NCI-H2196 (cell line): ENCODE results near the gene TBC1D25.
A peak's percentile ranks its signal among the peaks of the same experiment; 100 is the strongest.

ENCODE experiments used
- DNase-seq: peaks from one replicate; lab custom pipeline; 2025; ENCODE audit not compliant: unreplicated experiment; lab: John Stamatoyannopoulos, UW

Gene TBC1D25

DNA sequence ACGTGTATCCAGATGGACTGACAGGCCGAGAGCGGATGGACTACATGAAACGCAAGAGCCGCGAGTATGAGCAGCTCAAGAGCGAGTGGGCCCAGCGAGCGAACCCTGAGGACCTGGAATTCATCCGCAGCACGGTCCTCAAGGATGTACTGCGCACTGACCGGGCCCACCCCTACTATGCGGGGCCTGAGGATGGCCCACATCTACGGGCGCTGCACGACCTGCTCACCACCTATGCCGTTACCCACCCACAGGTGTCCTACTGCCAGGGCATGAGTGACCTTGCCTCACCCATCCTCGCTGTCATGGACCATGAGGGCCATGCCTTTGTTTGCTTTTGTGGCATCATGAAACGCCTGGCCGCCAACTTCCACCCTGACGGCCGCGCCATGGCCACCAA is 20.1 kb downstream of the TBC1D25 start:
- DNase-seq = no peak

DNA sequence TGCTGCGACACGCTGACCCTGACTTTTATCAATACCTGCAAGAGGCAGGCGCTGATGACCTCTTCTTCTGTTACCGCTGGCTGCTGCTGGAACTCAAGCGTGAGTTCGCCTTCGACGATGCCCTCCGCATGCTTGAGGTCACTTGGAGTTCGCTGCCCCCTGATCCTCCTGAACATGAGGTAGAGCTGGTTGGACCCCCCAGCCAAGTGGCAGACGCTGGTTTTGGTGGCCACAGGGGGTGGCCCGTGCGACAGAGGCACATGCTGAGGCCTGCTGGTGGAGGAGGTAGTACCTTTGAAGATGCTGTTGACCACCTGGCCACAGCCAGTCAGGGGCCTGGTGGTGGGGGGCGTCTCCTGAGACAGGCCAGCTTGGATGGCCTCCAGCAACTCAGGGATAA is 20.5 kb downstream of the TBC1D25 start:
- no peak for DNase-seq

DNA sequence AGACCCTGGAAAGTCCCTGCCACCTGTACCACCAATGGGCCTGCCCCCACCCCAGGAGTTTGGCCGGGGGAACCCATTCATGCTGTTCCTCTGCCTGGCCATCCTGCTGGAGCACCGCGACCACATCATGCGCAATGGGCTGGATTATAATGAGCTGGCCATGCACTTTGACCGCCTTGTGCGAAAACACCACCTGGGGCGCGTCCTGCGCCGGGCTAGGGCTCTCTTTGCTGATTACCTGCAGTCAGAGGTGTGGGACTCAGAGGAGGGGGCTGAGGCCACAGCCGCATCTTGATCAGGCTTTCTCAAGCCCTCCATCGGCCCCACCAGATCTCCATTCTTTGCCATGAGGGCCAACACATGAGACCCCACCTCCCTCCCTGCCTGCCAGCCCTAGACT is 21.2 kb downstream of the TBC1D25 start:
- no peak for DNase-seq

DNA sequence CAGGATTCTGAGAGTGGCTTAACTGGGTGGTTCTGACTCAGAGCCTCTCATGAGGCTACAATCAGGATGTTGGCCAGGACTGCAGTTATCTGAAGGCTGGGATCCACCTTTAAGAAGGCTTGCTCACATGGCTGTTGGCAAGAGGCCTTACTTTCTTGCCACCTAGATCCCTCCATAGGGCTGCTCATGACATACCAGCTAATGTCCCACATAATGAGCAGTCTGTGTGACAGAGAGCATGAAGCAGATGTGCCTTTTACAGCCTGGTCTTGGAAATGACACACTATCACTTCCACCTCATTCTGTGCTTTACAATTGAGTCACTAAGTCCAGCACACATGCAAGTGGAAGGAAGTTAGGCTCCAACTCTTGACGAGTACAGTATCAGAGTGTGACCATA is 30.4 kb downstream of the TBC1D25 start:
- DNase-seq = no peak

DNA sequence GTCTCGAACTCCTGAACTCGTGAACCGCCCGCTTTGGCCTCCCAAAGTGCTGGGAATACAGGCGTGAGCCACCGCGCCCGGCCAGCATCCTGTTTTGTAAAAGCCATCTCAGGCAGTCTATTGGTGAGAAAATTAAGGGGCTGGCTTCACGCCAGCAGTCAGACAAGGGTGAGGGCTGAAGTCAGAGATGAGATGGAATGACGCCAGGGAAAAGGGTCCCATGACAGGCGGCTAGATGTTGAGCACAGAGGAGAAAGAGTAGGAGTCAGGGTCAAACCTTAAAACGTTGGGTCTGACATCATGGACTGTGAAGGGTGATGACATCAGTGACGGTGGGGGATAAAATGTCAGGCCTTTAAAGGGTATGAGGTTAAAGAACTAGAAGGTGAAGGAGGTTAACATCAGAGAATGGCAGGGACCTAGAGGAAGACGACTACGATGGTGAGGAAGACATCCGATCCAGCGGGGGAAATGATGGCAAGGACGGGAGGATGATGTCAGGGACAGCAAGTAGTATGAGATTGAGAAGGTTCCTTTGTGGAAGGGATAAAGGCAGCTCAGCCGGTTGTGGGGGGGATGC is 34.3 kb downstream of the TBC1D25 start:
- peak; percentile 57 for DNase-seq

DNA sequence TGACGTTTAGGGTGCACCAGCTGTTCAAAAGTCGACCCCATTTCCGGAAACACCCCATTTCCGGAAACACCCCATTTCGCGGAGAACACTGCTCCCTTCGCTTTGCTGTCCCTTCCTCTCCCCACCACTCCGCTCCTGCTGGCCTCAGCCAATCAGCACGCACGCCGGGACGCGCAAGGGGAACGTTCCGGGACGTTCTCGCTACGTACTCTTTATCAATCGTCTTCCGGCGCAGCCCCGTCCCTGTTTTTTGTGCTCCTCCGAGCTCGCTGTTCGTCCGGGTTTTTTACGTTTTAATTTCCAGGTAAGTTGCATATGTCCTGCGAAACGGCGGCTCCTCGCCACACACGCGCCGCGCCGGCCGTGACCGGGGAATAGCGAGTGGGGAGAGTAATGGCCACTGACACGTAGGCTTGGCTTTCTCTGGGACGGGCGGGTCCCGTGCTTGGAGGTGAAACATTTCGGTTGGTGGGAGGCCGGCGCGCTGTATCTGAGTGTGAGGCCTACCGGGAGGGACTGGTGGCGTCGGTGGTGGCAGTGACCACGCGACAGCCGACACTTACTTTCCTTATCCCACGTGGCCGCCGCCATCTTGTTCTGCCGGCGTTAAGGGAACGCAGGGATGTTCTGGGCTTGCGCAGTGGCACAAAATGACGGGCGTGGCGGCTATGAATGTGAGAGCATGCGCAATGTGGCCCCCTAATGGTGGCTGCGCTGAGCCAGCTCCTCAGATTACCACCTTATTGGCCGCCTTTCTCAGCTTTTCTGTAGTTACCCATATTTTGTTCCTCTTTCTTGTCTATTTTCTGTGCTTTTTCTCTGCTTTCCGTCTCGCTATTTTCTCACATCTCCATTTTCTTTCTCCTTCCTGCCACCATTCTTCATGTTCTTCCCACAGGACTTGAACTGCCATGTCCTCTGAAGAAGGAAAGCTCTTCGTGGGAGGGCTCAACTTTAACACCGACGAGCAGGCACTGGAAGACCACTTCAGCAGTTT is 35.1 kb downstream of the TBC1D25 start, which contains the start of gene RBM3:
RBM3 (plus strand) TSS at position 215 of the 997 bp plus-strand sequence; CDS start at position 912, 697 bp downstream.
- DNase-seq = peak; percentile 87

DNA sequence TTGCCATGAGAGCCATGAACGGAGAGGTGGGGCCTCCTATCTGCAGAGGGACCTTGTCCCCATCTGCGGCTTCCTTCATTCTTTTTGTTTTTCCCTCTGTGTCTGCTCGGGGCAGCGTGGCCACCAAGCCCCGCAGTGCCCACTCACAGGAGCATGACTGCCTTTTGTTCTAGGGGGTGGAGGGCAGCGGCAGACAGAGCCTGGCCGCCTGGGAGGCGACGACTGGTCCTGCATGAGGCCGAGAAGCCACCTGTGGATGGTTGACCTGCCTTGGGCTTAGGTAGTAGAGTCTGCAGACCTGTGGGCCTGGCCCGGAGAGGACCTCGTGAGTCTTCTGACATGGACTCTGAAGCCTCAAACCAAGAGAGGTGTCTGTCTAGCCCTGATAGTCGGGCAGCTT is 36.1 kb downstream of the TBC1D25 start:
- no peak for DNase-seq

DNA sequence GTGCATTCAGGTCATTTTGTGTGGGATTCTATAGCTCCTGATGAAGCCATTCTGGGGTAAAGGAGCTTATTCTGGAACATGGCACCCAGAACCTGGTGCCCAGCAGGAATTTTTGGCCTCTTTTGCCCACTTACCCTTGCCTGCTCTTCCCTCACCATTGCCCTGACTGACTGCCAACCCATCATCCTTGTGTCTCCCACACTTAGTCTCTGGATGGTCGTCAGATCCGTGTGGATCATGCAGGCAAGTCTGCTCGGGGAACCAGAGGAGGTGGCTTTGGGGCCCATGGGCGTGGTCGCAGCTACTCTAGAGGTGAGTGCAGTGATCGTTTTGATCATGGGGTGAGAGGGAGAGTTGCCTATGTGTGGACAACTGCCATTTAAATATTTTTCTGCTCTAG is 36.6 kb downstream of the TBC1D25 start:
- no peak for DNase-seq

DNA sequence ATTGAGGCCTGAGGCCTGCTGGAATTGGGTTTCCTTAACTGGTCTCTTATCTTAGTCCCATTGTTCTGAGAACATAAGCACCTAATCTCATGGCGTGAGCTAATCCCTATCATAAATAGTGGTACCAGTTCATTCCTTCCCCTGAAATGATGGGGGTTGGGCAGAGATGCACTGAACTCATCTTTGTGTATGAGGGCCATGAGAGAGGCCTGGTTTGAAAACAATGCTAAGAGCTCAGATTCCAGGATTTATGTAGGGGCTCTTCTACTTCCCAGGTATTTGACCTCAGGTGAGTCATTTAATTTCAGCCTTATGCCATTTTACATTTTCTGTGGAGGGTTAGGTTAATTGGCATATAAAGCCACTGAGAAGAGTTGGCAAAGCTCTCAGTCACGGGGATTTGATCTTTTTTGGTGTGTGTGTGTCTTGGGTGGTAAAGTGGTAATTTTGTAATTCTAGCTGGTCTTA is 39.2 kb downstream of the TBC1D25 start:
- DNase-seq = no peak

DNA sequence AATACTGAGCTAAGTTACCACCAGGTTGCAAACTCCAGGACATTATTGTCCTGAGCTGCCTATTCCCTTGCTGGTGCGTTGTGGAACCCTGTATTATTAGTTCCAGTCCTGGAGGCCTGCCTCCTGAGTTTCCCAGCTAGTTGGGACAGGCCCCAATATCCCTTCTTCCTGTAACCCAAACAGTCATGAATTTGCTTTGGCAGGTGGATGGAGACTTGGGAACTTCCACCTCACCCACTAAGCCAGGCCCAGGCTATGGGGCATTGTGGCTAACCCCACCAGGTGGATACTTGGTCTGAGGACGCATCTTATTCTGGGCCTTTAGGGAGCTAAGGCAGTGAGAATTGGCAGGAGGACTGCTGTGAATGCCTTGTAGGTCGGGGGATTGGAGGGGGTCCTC is 39.7 kb downstream of the TBC1D25 start:
- no peak for DNase-seq

DNA sequence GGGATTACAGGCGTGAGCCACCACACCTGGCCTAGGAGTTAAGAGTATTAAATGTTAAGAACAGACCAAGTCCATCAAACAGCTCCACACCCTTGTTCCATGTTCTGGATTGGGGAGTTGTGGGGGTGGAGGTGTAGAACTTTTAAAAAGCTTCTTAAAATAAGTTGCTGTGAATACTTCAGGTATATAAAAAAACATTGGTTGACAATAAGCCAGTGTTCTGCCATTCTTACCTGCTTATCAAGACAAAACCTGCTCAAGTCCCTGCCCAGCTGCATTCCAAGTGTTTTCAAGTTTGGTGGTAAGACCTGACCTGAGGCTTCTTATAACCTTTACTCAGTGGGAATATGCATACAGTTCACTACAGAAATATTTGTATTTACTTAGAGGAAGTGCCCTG is 41.1 kb downstream of the TBC1D25 start:
- DNase-seq = no peak

DNA sequence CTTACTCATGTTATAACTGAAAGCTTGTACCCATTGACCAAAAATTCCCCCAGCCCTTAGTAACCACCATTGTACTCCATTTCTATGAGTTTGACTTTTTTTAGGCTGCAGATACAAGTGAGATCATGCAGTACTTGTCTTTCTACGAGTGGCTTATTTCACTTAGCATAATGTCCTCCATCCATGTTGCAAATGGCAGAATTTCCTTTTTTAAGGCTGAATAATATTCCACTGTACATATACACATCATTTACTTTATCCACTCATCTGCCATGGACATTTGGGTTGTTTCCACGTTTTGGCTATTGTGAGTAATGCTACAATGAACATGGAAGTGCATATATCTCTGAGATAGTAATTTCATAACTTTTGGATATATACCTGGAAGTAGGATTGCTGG is 45.2 kb downstream of the TBC1D25 start:
- no peak for DNase-seq

DNA sequence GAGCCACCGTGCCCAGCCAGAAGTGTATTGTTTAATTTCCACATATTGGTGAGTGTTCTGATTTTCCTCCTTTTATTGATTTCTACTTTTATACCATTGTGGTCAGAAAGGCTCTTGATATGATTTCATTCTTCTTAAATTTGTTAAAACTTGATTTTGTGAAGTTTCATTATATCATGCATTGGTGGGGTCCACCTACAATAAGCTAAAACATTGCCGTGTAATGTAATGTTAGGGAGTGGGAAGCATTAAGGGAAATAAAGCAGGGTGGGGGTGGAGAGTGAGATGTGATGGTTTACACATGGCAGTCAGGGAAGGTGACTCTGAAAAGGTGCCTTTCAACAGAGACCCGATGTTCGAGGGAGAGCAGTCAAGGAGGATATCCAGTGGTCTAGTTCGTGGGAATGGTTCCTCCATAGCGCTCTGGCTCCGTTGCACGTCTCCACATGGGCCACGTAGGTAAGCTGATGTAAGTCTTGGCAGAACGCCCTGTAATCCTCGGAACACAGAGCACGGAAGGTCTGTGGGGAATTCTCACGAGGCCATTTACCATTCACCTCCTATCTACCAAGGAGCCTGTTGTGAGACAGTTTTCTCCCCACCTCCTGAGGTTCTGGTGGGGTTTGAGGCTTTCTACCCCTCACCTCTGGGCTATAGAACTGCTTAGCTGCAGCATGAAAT is 50.1 kb downstream of the TBC1D25 start:
- DNase-seq = no peak

DNA sequence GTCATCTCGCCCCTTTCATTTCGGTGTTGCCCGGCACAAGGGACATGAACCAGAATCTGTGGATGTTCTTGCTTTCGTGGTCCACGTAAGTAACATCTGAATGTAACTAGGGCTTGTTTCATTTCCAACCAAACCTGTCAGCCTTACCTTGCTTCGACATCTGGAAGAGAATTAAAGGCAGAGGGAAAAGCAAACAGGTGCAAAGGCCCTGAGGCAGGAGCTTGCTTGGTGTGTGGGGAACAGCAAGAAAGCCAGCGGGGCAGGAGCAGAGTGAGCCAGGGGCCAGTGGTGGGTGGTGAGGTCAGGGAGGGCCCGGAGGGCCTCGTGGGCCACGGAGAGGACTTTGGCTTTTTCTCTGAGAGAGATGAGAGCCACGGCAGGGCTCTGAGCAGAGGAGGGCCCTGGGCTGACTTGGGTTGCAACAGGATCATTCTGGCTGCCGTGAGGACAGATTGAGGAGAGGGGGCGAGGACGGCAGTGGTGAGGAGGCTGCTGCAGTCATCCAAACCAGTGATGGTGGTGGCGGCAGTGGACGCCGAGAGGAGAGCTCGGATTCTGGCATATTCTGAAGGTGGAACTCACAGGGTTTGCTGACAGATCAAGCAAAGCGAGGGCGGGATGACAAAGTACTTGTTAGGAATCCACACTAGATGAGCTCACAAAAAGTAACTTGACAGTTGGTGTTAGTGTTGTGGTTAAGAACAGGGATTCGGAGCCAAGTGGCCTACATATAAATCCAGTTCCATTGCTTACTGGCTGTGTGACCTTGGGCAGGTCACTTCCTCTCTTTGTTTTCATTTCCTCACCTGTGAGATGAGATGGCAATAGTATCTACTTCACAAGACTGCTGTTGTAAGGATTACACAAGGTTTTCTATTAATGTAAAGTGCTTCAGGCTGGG is 50.9 kb downstream of the TBC1D25 start:
- DNase-seq = no peak

DNA sequence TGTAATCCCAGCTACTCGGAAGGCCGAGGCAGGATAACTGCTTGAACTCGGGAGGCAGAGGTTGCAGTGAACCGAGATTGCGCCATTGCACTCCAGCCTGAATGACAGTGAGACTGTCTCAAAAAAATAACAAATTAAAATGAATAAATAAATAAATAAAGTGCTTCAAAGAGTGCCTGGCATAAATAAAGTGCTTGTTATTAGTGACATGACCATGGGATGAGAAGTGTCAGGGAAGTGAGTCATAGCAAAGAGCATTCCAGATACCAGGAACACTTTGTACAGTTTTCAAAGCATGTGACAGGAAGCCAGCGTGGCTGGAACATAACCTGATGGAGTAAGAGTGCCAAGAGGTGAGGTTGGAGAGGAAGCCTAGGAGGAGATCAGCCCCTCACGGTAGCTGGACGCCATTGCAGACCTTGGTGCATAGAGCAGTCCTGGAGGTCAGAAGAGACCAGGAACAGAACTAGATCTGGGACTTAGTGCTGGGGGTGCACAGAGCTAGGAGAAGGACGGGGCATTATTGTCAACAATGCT is 51.8 kb downstream of the TBC1D25 start:
- no peak for DNase-seq

DNA sequence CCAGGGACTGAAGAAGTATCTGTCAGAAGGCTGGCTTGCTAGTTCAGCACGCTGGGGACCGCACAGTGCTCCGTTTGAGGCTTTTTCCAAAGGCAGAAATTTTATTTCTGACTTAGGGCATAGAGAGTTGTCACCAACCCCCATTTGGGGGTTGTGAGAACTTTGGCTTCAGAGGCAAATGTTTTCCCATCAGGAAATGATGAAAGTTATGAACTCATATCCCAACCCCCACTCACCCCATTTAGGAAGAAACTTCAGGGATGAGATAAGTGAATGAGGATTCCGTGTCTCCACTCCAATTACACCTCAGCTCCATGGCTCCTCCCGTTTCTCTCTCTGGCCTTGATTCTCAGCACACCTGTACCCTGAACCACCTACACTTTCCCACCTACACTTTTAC is 53.5 kb downstream of the TBC1D25 start:
- no peak for DNase-seq

DNA sequence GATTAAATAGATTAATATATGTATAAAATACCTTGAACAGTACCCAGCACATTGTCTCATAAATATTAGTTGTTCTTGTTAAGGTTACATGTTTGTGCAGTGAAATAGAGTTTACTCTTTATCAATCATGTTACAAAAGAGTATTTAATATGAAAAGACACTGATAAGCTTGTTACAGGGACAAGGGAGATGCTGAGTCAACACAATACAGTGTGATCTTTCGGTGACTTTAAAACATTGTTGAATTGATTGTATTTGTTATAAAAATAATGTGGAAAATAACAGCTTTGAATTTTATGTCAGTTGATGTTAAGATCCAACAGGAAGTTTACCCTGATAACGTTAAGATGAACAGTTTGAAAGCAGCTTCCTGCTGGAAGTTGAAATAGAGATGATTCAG is 56.4 kb downstream of the TBC1D25 start:
- DNase-seq = no peak

DNA sequence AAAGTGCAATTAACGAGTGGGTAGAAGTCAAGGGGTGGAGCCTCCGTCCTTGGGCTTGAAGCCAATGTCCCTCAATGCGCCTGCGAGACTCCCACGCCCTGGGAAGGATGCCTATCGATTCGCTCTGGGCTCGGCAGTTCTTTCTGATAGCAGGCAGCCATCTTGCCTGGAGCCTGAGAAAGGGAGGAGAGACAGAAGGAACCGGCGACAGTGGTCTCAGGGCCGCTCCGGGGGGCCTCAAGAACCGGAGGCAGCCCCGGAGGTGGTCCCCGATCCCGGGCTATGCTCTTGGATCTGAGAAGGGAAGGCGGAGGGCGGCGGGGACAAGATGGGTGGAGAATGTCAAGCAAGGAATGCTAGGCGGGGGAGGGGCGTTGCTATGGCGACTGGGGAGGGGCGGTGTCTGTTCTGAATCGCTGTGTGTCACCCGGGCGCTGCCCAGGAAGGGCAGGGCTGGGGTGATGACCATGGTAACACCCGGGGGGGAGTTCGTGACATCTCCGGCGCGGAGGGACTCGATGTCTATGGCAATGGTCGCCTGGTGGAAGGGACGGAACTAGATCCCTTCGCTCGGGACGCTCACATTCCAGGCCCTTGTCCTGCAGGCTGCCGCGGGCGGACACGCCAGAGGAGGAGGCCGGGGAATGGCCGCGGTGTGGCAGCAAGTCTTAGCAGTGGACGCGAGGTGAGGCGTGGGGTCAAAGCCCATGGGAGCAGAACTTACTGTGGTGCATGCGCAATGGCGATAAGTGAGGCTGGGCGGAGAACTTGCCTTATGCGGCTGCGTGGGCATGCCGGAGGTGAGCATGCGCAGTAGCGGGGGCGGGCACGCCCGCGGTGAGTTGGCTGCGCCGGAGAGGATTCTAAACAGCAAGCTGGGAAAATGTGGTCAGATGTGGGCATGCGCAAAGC is 58.1 kb downstream of the TBC1D25 start, which contains the start of gene WDR13:
WDR13 (plus strand) TSS at position 140 of the 912 bp plus-strand sequence; CDS start at position 645, 505 bp downstream.
- DNase-seq = peak; percentile 82

DNA sequence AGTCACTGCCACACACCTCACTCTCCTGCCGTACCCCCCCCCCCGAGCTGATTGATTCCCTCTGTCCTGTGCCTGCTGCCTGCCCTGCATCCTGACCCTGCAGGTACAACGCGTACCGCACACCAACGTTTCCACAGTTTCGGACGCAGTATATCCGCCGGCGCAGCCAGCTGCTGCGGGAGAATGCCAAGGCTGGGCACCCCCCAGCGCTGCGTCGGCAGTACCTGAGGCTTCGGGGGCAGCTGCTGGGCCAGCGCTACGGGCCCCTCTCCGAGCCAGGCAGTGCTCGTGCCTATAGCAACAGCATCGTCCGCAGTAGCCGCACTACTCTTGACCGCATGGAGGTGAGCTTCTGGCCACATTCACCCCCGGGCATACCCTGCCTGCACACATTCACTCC is 59.1 kb downstream of the TBC1D25 start:
- DNase-seq = no peak
